Progenitor cell of endocrine pancreas (in vitro differentiated cells): ENCODE data around the gene TACC2. TPM values are rescaled to one million over a fixed set of nuclear protein-coding genes. Genes with fewer than 3 reads are reported as not detected.

ENCODE experiments used
- DNase-seq: peaks from one replicate; pipeline ENCODE4 v3.0.0; 2021; ENCODE audit warnings: low spot score; ENCODE audit not compliant: unreplicated experiment
- H3K27ac Mint-ChIP-seq: 2 replicates; pipeline ENCODE4 v1.8.0; 2021; ENCODE audit warnings: mild to moderate bottlenecking, moderate library complexity, mixed read lengths
- H3K27me3 Mint-ChIP-seq: 2 replicates; pipeline ENCODE4 v1.8.0; 2021; ENCODE audit warnings: mixed read lengths
- H3K36me3 Mint-ChIP-seq: 2 replicates; pipeline ENCODE4 v1.8.0; 2022; ENCODE audit warnings: mixed read lengths; ENCODE audit not compliant: insufficient read depth
- H3K4me1 Mint-ChIP-seq: 2 replicates; pipeline ENCODE4 v1.8.0; 2021; ENCODE audit warnings: low read depth, mixed read lengths
- H3K4me3 Mint-ChIP-seq: 2 replicates; pipeline ENCODE4 v1.8.0; 2021; ENCODE audit warnings: low read depth, mild to moderate bottlenecking, moderate library complexity, mixed read lengths
- H3K9me3 Mint-ChIP-seq: 2 replicates; pipeline ENCODE4 v1.8.0; 2021; ENCODE audit warnings: low read depth, mixed read lengths
- CTCF ChIP-seq: fragments of 200-600 bp; sonication (generic); IDR thresholded peaks from one replicate; pipeline ENCODE4 v1.5.0; 2021; ENCODE audit warnings: antibody characterized with exemption, mild to moderate bottlenecking; ENCODE audit not compliant: unreplicated experiment
- total RNA-seq: library from RNA; stranded (reverse); gene quantifications from 2 replicates; pipeline ENCODE4 v1.2.1, GENCODE V29; 2021

The TACC2 gene
- total RNA-seq, 1 donor from 2014 or later, result 60.4 TPM

GRCh38 chr10:122112021-122112616 is 123.2 kb downstream of the TACC2 start:
- H3K27ac Mint-ChIP-seq, result peak overlapping the region; percentile 95
- DNase-seq, result no peak
- TF ChIP-seq CTCF, result no peak
- H3K27me3 Mint-ChIP-seq, result no peaks in the 10 kb centered on the region
- H3K4me1 Mint-ChIP-seq, result peaks cover 22% of the 10 kb centered on the region
- H3K4me3 Mint-ChIP-seq, result peak overlapping the region; percentile 69
- no peaks in the 10 kb centered on the region for H3K9me3 Mint-ChIP-seq
- H3K36me3 Mint-ChIP-seq, result no peaks in the 10 kb centered on the region

GRCh38 chr10:122112625-122113160 is 123.7 kb downstream of the TACC2 start:
- Mint-ChIP-seq H3K4me3 (peak overlapping the region; percentile 69), H3K4me1 (peaks cover 22% of the 10 kb centered on the region), H3K27ac (peak overlapping the region; percentile 95), H3K9me3 (no peaks in the 10 kb centered on the region), H3K27me3 (no peaks in the 10 kb centered on the region), H3K36me3 (no peaks in the 10 kb centered on the region)
- peak; percentile 71 for DNase-seq
- TF ChIP-seq CTCF, result no peak

GRCh38 chr10:122113161-122113944 is 124.4 kb downstream of the TACC2 start:
- peak; percentile 66 for DNase-seq
- Mint-ChIP-seq H3K9me3 (no peaks in the 10 kb centered on the region), H3K4me1 (peaks cover 22% of the 10 kb centered on the region), H3K27ac (peak overlapping the region; percentile 93), H3K4me3 (peak overlapping the region; percentile 69), H3K27me3 (no peaks in the 10 kb centered on the region), H3K36me3 (no peaks in the 10 kb centered on the region)
- peak; percentile 71 for TF ChIP-seq CTCF

GRCh38 chr10:122113945-122114747 is 125.2 kb downstream of the TACC2 start:
- Mint-ChIP-seq H3K4me1 (peaks cover 22% of the 10 kb centered on the region), H3K27me3 (no peaks in the 10 kb centered on the region), H3K9me3 (no peaks in the 10 kb centered on the region), H3K4me3 (peak overlapping the region; percentile 69), H3K36me3 (no peaks in the 10 kb centered on the region), H3K27ac (peak overlapping the region; percentile 87)
- no peak for TF ChIP-seq CTCF
- DNase-seq, result no peak

- Mint-ChIP-seq H3K27me3 (no peaks in the 10 kb centered on the region), H3K36me3 (no peaks in the 10 kb centered on the region), H3K9me3 (no peaks in the 10 kb centered on the region), H3K4me1 (peaks cover 22% of the 10 kb centered on the region), H3K27ac (no peak overlapping the region), H3K4me3 (no peak overlapping the region)
- no peak for TF ChIP-seq CTCF
- DNase-seq, result no peak
Observed at GRCh38 chr10:122115874-122116273, 126.9 kb downstream of the TACC2 start.
